Liver (tissue), 3 donors: ENCODE measurements around the gene MTERF4.

Source experiments
- GABPA ChIP-seq, 2 donors: IDR thresholded peaks in 1 of 2; conservative IDR thresholded peaks in 1 of 2; 2 replicates each; pipeline ENCODE4 v1.6.1; 2016; ENCODE audit warnings: antibody characterized with exemption in 2 of 2, mild to moderate bottlenecking in 1 of 2, moderate library complexity in 1 of 2
- HNF4A ChIP-seq, 2 donors: conservative IDR thresholded peaks; 2 replicates each; pipeline ENCODE4 v1.6.1; 2016; ENCODE audit warnings: antibody characterized with exemption in 2 of 2, mild to moderate bottlenecking in 2 of 2
- RAD21 ChIP-seq, 2 donors: IDR thresholded peaks; 2 replicates each; pipeline ENCODE4 v1.6.1; 2016; ENCODE audit warnings: antibody characterized with exemption in 2 of 2, mild to moderate bottlenecking in 2 of 2
- RXRA ChIP-seq, 2 donors: IDR thresholded peaks; 2 replicates each; pipeline ENCODE4 v1.6.1; 2017 to 2018; ENCODE audit warnings: antibody characterized with exemption in 2 of 2, mild to moderate bottlenecking in 1 of 2
- TF ChIP-seq, protein P1 (sequence below): fragments of 150-350 bp; IDR thresholded peaks from 2 replicates; pipeline ENCODE4 v1.5.1; 2017; ENCODE audit warnings: improper control_type of control experiment, low read depth, low read length; ENCODE audit not compliant: missing input control
- TF ChIP-seq, protein P2 (sequence below): IDR thresholded peaks from 2 replicates; pipeline ENCODE4 v1.6.1; 2016; ENCODE audit warnings: antibody characterized with exemption, mild to moderate bottlenecking
- TF ChIP-seq, protein P3 (sequence below): IDR thresholded peaks from 2 replicates; pipeline ENCODE4 v1.6.1; 2016; ENCODE audit warnings: antibody characterized with exemption
- donor health status: healthy.
- donor health status: healthy.

DNA sequence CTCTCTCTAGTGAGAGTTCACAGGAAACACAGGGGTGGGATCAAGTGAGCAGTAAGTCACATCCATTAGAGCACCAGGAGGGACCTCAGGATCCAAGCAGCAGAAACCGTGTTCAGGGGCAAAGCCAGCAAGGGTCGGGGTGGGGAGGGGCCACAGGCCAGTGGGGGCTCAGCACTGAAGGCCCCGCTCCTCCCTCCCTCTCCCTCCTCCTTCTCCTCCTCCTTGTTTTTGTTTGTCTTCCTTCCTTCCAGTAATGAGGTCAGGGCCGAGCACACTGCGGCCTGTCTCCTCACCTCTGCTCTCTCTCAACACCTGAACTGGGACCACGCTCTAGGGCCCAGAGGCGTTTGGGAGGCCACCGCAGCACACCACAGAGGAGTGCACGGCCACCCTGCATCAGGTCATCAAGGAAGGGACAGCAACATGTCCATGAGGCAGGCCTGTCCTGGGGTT, 20.9 kb downstream of the MTERF4 start:
- no peak for TF ChIP-seq RXRA (IDR thresholded peaks at IDR 0.05)
- no peak for TF ChIP-seq RAD21 (IDR thresholded peaks at IDR 0.05)
- TF ChIP-seq, protein P1, sequence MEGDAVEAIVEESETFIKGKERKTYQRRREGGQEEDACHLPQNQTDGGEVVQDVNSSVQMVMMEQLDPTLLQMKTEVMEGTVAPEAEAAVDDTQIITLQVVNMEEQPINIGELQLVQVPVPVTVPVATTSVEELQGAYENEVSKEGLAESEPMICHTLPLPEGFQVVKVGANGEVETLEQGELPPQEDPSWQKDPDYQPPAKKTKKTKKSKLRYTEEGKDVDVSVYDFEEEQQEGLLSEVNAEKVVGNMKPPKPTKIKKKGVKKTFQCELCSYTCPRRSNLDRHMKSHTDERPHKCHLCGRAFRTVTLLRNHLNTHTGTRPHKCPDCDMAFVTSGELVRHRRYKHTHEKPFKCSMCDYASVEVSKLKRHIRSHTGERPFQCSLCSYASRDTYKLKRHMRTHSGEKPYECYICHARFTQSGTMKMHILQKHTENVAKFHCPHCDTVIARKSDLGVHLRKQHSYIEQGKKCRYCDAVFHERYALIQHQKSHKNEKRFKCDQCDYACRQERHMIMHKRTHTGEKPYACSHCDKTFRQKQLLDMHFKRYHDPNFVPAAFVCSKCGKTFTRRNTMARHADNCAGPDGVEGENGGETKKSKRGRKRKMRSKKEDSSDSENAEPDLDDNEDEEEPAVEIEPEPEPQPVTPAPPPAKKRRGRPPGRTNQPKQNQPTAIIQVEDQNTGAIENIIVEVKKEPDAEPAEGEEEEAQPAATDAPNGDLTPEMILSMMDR = no peak
- TF ChIP-seq GABPA (IDR thresholded peaks at IDR 0.05 in 1 of 2, conservative IDR thresholded peaks at IDR 0.05 in 1 of 2) = no peak
- no peak for TF ChIP-seq HNF4A (conservative IDR thresholded peaks at IDR 0.05)
- TF ChIP-seq, protein P2, sequence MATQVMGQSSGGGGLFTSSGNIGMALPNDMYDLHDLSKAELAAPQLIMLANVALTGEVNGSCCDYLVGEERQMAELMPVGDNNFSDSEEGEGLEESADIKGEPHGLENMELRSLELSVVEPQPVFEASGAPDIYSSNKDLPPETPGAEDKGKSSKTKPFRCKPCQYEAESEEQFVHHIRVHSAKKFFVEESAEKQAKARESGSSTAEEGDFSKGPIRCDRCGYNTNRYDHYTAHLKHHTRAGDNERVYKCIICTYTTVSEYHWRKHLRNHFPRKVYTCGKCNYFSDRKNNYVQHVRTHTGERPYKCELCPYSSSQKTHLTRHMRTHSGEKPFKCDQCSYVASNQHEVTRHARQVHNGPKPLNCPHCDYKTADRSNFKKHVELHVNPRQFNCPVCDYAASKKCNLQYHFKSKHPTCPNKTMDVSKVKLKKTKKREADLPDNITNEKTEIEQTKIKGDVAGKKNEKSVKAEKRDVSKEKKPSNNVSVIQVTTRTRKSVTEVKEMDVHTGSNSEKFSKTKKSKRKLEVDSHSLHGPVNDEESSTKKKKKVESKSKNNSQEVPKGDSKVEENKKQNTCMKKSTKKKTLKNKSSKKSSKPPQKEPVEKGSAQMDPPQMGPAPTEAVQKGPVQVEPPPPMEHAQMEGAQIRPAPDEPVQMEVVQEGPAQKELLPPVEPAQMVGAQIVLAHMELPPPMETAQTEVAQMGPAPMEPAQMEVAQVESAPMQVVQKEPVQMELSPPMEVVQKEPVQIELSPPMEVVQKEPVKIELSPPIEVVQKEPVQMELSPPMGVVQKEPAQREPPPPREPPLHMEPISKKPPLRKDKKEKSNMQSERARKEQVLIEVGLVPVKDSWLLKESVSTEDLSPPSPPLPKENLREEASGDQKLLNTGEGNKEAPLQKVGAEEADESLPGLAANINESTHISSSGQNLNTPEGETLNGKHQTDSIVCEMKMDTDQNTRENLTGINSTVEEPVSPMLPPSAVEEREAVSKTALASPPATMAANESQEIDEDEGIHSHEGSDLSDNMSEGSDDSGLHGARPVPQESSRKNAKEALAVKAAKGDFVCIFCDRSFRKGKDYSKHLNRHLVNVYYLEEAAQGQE = no peak
- TF ChIP-seq, protein P3, sequence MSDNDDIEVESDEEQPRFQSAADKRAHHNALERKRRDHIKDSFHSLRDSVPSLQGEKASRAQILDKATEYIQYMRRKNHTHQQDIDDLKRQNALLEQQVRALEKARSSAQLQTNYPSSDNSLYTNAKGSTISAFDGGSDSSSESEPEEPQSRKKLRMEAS = no peak
